Measurements from ENCODE around the gene CAMK1D. TPM values are rescaled to one million over a fixed set of nuclear protein-coding genes. Genes with fewer than 3 reads are reported as not detected.

CAMK1D gene
- total RNA-seq, 8 experiments from 2014 or later = 1.9 to 15.8 (median 7.4) TPM

DNA sequence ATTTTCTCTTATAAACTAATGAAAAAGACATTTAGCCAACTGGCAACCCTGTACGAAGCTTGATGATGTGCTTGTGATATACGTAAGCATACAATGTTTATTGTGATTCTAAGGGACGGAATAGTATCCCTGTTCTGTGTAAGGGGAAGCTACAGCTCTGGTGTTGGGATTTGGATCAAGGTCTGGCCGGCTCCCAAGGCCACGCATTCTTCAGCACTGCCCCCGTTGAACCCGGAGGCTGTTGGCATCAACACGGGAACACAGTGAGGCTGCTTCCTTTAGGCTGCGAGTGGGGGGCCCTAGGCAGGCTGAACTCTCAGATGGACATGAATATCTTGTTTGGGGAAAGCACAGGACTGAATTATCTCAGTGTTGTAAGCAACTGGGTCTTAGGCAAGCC lies 180.6 kb downstream of the CAMK1D start:
- ATAC-seq (replicated peaks in 6 of 8) = no peak
- peaks cover 0 to 5% of the 10 kb centered on the region in 2 donors for H3K4me1 ChIP-seq (replicated peaks in 1 of 2)
- in situ Hi-C loops (cut with MboI; ENCODE audit: low pct_unique_long_range_greater_than_20kb in 2 of 9, low sequenced_read_pairs in 9 of 9, unreplicated experiment in 9 of 9) = no loop called here

DNA sequence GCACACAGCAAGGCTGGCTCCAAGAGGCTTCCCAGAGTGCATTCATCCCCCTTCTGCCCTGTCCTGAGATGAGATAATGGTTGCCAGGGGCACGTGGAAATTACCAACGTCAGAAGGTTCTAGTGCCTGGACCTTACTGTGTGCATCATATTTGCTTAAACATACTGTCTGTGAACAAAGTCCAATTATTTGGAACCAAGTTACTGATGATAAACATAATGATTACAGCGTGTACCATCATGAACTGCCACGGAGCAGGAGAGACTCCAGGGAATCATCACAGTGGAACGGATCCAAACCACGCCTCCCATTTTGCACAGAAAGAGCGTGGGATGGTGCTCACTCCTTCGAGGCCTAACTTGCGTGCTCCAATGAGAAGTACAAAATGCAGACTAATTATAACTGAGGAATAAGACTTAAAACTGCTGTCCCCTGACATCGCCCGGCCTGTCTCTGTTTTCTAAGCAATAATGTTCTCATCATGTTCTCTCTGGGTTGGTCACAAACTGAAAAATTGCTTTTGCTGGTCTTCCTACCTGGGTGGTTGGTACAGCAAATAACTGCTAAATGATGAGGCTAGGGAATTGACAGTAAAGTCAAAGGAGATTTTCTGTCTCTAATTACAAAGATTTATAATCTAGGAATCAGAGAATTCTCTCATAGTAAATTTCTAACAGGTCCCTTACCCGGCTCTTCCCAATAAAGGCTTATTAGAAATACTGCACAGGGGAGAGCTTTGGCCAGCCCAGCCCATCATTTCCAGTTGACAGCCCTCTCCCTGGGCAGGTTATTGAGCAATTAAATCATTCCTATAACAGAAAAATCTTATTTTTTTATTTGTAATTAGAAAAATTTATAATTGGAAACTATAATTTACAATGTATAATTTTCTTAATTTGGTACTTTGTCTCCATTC lies 182.2 kb downstream of the CAMK1D start:
- Histone ChIP-seq H3K4me3 (no peak overlapping the region), H3K4me1 (replicated peaks in 1 of 2) (peaks cover 0 to 5% of the 10 kb centered on the region in 2 donors), H3K27ac (no peak overlapping the region)
- ATAC-seq (replicated peaks in 6 of 8) = peak in 7 of 8 experiments; percentile 30 to 94 (median 46)
- WGBS, 10 experiments = 20 to 100% (median 77%) methylated on average over 1 to 10 of the region's 12 CpGs
- in situ Hi-C loops (cut with MboI; ENCODE audit: low pct_unique_long_range_greater_than_20kb in 2 of 9, low sequenced_read_pairs in 9 of 9, unreplicated experiment in 9 of 9) = no loop called here

More for the DNA sequence above, 180.6 kb downstream of the CAMK1D start:
- no peak overlapping the region for H3K4me3 ChIP-seq
- 46 to 100% (median 88%) methylated on average over 2 to 9 of the region's 9 CpGs; no CpG with 5 or more reads in 2 of the 10 experiments for WGBS, 10 experiments
- H3K27ac ChIP-seq = no peak overlapping the region

DNA sequence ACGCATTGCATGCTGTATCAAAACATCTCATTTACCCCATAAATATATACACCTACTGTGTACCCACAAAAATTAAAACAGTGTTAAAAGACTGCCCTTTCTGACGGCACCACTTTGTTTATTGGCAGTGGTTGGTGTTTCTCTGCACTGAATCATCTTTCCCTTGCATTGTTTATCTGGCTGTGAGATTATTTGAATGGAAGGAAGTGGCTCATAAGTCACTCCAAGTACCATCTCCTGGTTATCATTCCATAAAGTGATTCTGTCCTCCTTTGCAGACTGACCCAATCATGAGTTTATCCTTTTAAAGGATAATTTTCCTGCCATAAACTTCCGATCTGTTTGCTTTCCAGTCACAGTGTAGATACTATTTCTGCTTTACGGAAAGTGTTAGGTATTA lies 183.8 kb downstream of the CAMK1D start:
- H3K27ac ChIP-seq = no peak overlapping the region
- no peak for ATAC-seq (replicated peaks in 6 of 8)
- in situ Hi-C loops (cut with MboI; ENCODE audit: low pct_unique_long_range_greater_than_20kb in 2 of 9, low sequenced_read_pairs in 9 of 9, unreplicated experiment in 9 of 9) = no loop called here
- H3K4me3 ChIP-seq = no peak overlapping the region
- WGBS, 10 experiments = 53 to 100% (median 92%) methylated on average over 1 to 4 of the region's 4 CpGs; no CpG with 5 or more reads in 1 of the 10 experiments
- peaks cover 0 to 10% of the 10 kb centered on the region in 2 donors for H3K4me1 ChIP-seq (replicated peaks in 1 of 2)

DNA sequence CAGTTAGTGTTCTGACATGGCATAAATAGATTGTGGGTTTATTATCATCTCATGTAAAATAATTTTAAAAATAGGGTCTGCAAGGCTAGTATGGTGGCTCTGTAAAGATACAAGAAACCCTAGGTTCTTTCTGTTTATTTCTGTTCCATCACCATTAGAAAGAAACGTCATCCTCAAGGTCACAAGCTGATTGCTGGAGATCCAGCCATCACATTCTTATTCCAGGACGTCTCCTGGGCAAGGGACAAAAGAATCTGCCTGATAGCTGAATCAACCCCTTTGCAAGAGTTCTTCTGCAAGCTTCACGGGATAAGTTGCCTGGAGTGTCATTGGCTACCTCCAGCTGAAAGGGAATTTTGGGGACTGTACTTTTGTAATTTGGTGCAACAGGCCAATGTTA lies 184.4 kb downstream of the CAMK1D start:
- peaks cover under 1 to 13% of the 10 kb centered on the region in 2 donors for H3K4me1 ChIP-seq (replicated peaks in 1 of 2)
- 24 to 100% (median 78%) methylated on average over 1 to 3 of the region's 3 CpGs; no CpG with 5 or more reads in 2 of the 10 experiments for WGBS, 10 experiments
- ATAC-seq (replicated peaks in 6 of 8) = no peak
- no peak overlapping the region for H3K27ac ChIP-seq
- H3K4me3 ChIP-seq = no peak overlapping the region
- in situ Hi-C loops (cut with MboI; ENCODE audit: low pct_unique_long_range_greater_than_20kb in 2 of 9, low sequenced_read_pairs in 9 of 9, unreplicated experiment in 9 of 9) = no loop called here

DNA sequence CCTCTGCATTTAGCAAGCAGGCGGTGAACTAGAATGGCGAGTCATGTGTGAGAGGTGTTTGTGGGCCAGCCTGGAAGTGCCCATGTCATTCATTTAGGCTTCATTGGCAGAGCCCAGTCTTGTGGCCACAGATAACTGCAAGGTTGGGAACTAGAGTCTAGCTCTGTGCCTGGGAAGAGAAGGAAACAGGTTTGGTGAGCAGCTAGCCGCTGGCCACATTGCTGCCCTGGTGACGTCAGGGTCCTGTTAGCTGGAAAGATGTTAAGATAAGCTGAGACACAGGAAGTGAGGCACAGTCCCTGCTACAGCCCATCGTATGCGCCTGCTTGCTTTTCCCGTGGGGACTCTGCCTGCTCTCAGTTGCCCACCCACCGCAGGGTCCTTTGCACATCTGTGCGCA lies 185.5 kb downstream of the CAMK1D start:
- Histone ChIP-seq H3K4me3 (no peak overlapping the region), H3K27ac (no peak overlapping the region), H3K4me1 (replicated peaks in 1 of 2) (peaks cover 6 to 19% of the 10 kb centered on the region in 2 donors)
- WGBS, 10 experiments = 60 to 100% (median 78%) methylated on average over 1 to 6 of the region's 9 CpGs; no CpG with 5 or more reads in 5 of the 10 experiments
- no peak for ATAC-seq (replicated peaks in 6 of 8)
- in situ Hi-C loops (cut with MboI; ENCODE audit: low pct_unique_long_range_greater_than_20kb in 2 of 9, low sequenced_read_pairs in 9 of 9, unreplicated experiment in 9 of 9) = no loop called here

DNA sequence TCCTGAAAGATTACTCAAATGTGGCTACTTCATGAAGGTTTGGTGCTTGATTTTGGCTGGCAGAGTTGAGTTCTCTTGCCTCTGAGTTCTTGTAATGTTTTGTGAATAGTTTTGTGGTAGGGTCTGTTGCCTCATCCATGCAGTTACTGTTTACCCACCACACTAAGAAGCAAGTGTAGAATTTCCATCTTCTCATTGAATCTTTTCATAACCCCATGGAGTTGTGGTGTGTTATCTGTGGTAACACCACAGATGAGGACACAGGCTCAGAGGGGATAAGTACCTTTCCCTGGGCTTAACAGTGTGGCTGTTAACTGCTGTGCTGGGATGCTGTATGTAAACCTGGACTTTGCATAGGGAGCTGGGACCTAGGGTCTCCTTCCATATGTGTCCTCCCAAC lies 186.3 kb downstream of the CAMK1D start:
- in situ Hi-C loops (cut with MboI; ENCODE audit: low pct_unique_long_range_greater_than_20kb in 2 of 9, low sequenced_read_pairs in 9 of 9, unreplicated experiment in 9 of 9) = no loop called here

DNA sequence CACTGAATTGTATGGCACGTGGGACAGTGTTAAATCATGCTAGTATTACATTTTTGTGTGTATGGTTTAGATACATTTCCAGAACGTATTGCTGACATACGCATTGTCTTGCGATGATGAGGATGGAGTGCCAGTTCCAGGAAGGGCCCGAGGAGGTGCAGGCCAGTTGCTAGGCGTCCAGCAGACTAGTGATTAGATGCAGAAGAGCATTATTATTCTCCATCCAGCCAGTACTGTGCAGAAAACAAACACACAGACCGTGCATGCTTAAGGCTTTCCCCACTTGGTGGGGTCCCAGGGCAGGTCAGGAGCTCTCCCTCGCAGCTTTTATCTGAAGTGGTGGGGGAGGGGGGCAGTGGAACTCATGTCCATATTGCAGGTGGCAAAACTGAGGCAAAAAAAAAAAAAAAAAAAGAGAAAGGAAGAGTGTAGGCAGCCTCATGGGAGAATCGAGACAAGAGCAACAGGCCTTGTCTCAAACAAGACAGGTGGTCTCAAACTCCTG lies 189.2 kb downstream of the CAMK1D start:
- WGBS, 10 experiments = 49 to 100% (median 75%) methylated on average over 1 to 8 of the region's 9 CpGs; no CpG with 5 or more reads in 2 of the 10 experiments
- in situ Hi-C loops (cut with MboI; ENCODE audit: low pct_unique_long_range_greater_than_20kb in 2 of 9, low sequenced_read_pairs in 9 of 9, unreplicated experiment in 9 of 9) = no loop called here
- Histone ChIP-seq H3K4me3 (no peak overlapping the region), H3K4me1 (replicated peaks in 1 of 2) (peaks cover 10 to 20% of the 10 kb centered on the region in 2 donors), H3K27ac (no peak overlapping the region)
- peak in 3 of 8 experiments; percentile 47 to 74 (median 72) for ATAC-seq (replicated peaks in 6 of 8)

More for the DNA sequence above, 186.3 kb downstream of the CAMK1D start:
- no peak for ATAC-seq (replicated peaks in 6 of 8)
- Histone ChIP-seq H3K4me3 (no peak overlapping the region), H3K27ac (no peak overlapping the region), H3K4me1 (replicated peaks in 1 of 2) (peaks cover 6 to 25% of the 10 kb centered on the region in 2 donors)

DNA sequence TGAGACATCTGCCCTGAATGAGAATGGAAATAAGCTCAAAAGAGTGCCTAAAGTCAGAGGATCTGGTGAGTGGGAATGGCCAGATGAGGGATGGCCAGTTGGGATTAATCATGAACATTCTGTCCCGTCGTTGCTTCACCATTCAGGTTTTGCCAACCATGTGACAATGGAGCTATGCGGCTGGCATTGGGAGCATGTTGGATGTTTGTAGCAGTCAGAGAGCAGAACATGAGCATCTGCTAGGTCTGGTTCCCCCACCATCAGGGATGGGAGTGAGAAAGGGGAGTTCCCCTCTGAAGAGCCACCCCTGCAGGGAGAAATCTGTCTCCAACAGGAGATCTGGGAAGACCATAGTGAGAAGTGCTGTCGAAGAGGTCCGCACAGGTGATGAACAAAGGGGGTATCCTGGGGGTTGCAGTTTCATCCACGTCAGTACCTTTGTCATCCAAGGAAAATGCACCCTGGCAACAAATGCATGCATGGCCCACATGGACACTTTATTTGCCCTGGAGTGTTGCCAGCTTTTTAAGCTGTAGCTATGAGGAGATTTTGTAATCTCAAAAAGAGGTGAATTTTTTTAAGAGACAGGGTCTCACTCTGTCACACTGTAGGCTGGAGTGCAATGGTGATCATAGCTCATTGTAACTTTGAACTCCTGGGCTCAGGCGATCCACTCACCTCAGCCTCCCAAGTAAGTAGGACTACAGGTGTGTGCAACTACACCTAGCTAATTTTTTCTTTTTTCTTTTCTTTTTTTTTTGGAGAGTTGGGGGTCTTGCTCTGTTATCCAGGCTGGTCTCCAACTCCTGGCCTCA lies 190.2 kb downstream of the CAMK1D start:
- no peak overlapping the region for H3K4me3 ChIP-seq
- no peak overlapping the region for H3K27ac ChIP-seq
- H3K4me1 ChIP-seq (replicated peaks in 1 of 2) = peaks cover 10 to 20% of the 10 kb centered on the region in 2 donors
- WGBS, 10 experiments = 30 to 92% (median 78%) methylated on average over 2 to 5 of the region's 7 CpGs; no CpG with 5 or more reads in 3 of the 10 experiments
- in situ Hi-C loops (cut with MboI; ENCODE audit: low pct_unique_long_range_greater_than_20kb in 2 of 9, low sequenced_read_pairs in 9 of 9, unreplicated experiment in 9 of 9) = no loop called here
- peak in 1 of 8 experiments; percentile 11 for ATAC-seq (replicated peaks in 6 of 8)

DNA sequence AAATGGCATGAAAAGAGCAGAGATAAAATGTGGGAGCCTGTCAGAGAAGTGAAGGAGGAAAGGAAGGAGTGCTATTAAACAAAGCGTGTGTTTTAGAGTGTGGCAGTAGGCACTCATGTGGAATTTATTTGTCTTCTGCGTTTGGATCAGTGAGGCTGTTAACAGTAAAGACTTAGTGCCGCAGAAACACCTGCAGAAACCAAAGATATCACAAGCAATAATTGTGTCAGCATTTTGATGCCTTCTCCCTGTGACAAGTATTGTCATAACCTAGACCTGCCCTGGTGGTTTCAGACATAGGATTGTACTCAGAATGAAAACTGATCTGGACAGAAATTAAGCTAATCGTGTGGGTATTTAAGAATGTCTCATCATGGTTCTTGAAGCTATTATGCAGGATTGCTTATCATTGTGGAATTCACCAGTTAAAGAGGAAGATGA lies 191.0 kb downstream of the CAMK1D start:
- ATAC-seq (replicated peaks in 6 of 8) = no peak
- no peak overlapping the region for H3K27ac ChIP-seq
- H3K4me1 ChIP-seq (replicated peaks in 1 of 2) = peaks cover 10 to 20% of the 10 kb centered on the region in 2 donors
- no peak overlapping the region for H3K4me3 ChIP-seq
- 0 to 83% (median 50%) methylated on average over 1 to 4 of the region's 4 CpGs; no CpG with 5 or more reads in 1 of the 10 experiments for WGBS, 10 experiments
- in situ Hi-C loops (cut with MboI; ENCODE audit: low pct_unique_long_range_greater_than_20kb in 2 of 9, low sequenced_read_pairs in 9 of 9, unreplicated experiment in 9 of 9) = no loop called here

DNA sequence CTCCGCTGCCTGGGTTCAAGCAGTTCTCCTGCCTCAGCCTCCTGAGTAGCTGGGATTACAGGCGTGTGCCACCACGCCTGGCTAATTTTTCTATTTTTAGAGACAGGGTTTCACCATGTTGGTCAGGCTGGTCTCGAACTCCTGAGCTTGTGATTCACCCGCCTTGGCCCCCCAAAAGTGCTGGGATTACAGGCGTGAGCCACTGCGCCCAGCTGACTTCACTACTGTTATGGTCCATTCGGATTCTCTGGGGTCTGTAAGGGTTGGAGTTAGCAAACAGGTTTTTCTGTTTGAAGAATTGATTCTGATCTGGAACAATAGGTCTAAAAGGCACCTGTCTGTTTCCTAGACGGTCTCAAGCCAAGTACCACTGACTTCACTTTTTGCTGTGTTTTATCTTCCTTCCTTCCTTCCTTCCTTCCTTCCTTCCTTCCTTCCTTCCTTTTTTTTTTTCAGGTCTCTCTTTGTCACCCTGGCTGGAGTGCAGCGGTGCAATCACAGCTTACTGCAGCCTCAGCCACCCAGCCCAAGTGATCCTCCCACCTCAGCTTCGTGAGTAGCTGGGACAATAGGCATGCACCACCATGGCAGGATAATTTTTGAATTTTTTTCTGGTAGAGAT lies 192.2 kb downstream of the CAMK1D start:
- Histone ChIP-seq H3K4me1 (replicated peaks in 1 of 2) (peaks cover 10 to 20% of the 10 kb centered on the region in 2 donors), H3K27ac (no peak overlapping the region), H3K4me3 (no peak overlapping the region)
- in situ Hi-C loops (cut with MboI; ENCODE audit: low pct_unique_long_range_greater_than_20kb in 2 of 9, low sequenced_read_pairs in 9 of 9, unreplicated experiment in 9 of 9) = no loop called here
- 52 to 100% (median 72%) methylated on average over 1 to 4 of the region's 11 CpGs; no CpG with 5 or more reads in 2 of the 10 experiments for WGBS, 10 experiments
- peak in 3 of 8 experiments; percentile 11 to 47 (median 31) for ATAC-seq (replicated peaks in 6 of 8)

DNA sequence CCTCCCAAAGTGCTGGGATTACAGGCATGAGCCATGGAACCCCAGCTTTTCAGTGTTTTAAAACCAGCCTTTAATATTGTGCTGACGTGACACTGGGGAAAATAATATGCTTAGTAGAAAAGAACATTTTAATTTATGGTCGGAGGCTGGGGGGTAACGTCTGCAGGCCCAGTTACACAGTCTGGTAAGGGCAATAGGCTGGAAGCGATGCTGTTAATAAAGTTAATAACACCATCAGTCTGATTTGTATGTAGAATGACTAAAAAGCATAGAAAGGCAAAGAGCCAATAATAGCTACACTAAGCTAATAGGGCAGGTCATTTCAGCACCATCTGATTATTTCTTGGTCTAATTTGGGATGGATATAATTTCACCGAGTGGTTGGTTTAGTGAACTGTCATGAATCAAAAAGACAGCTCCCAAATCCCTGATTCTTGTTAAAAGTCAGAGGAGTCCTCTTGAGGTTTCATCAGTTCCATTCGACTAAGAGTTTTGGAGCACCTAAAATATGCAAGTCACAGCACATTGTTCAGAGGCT lies 192.9 kb downstream of the CAMK1D start:
- in situ Hi-C loops (cut with MboI; ENCODE audit: low pct_unique_long_range_greater_than_20kb in 2 of 9, low sequenced_read_pairs in 9 of 9, unreplicated experiment in 9 of 9) = no loop called here
- Histone ChIP-seq H3K4me1 (replicated peaks in 1 of 2) (peaks cover 10 to 20% of the 10 kb centered on the region in 2 donors), H3K27ac (no peak overlapping the region), H3K4me3 (no peak overlapping the region)
- peak in 3 of 8 experiments; percentile 69 to 87 (median 74) for ATAC-seq (replicated peaks in 6 of 8)
- 44 to 91% (median 58%) methylated on average over 1 to 6 of the region's 6 CpGs; no CpG with 5 or more reads in 2 of the 10 experiments for WGBS, 10 experiments

DNA sequence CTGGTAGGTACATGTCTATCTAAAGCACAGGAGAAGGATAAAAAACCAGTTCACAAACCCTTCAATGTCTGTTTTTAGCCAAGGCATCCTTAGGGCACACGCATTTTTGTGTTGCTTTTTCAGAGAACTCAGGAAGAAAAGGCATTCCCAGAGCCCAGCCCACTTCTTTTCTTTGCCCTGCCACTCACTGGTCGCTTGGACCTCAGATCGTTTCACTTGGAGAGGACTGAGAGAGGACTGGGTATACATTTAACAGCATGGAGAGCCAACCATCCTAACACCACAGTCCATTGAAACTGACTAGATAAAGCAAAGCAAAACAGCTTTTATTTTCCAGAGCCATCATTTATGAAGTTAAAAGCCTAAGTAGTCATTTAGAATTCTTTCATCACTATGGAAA lies 194.2 kb downstream of the CAMK1D start:
- H3K4me3 ChIP-seq = no peak overlapping the region
- WGBS, 10 experiments = 0 to 100% (median 47%) methylated on average over 1 to 3 of the region's 3 CpGs; no CpG with 5 or more reads in 3 of the 10 experiments
- in situ Hi-C loops (cut with MboI; ENCODE audit: low pct_unique_long_range_greater_than_20kb in 2 of 9, low sequenced_read_pairs in 9 of 9, unreplicated experiment in 9 of 9) = no loop called here
- no peak overlapping the region for H3K27ac ChIP-seq
- no peak for ATAC-seq (replicated peaks in 6 of 8)
- H3K4me1 ChIP-seq (replicated peaks in 1 of 2) = peaks cover 10 to 12% of the 10 kb centered on the region in 2 donors

Data from motor neuron (in vitro differentiated cells).